Measurements from ENCODE around the gene KAT2B. TPM values are rescaled to one million over a fixed set of nuclear protein-coding genes. Genes with fewer than 3 reads are reported as not detected.

Gene KAT2B
- total and polyA plus RNA-seq, 11 donors: 19.4 to 82.8 (median 66.0) TPM

DNA sequence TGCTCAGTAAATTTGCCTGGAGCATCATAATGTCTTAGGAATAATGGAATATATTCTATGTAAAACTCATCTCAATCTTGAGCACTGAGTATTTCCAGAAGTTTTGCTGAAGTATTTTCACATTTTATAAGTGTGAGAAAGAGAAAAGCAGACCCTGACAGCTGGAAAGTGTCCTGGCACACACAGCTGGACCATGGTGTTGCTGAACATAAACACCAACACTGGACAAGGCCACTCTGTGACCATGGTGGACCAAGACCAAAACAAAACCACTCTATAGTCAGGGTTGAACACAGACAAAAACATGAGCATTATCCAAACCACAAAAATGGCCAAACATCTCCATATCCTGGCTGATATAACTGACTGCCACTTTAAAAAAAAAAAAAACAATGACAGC is 160.9 kb downstream of the KAT2B start:
- ATAC-seq (no peak), DNase-seq (no peak)
- H3K36me3 ChIP-seq: no peaks in the 10 kb centered on the region
- intact Hi-C loops (cut with DNase I): no loop called here
- peaks cover 0 to 7% (median 2%) of the 10 kb centered on the region in 12 donors for H3K9me3 ChIP-seq
- H3K4me3 ChIP-seq: no peak overlapping the region
- no peaks in the 10 kb centered on the region for H3K4me1 ChIP-seq
- no peak overlapping the region for H3K27ac ChIP-seq
- H3K27me3 ChIP-seq: no peaks in the 10 kb centered on the region
- TF ChIP-seq, protein P1, sequence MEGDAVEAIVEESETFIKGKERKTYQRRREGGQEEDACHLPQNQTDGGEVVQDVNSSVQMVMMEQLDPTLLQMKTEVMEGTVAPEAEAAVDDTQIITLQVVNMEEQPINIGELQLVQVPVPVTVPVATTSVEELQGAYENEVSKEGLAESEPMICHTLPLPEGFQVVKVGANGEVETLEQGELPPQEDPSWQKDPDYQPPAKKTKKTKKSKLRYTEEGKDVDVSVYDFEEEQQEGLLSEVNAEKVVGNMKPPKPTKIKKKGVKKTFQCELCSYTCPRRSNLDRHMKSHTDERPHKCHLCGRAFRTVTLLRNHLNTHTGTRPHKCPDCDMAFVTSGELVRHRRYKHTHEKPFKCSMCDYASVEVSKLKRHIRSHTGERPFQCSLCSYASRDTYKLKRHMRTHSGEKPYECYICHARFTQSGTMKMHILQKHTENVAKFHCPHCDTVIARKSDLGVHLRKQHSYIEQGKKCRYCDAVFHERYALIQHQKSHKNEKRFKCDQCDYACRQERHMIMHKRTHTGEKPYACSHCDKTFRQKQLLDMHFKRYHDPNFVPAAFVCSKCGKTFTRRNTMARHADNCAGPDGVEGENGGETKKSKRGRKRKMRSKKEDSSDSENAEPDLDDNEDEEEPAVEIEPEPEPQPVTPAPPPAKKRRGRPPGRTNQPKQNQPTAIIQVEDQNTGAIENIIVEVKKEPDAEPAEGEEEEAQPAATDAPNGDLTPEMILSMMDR (IDR thresholded peaks at IDR 0.05): no peak
- TF ChIP-seq POLR2A (IDR thresholded peaks at IDR 0.05): no peak

Small RNAs within 50 kb of the gene (microRNA-seq; reads per million reads assigned to microRNA genes)
- gene MIR3135A: 0 to 0.60 (median 0.30) reads per million in 4 donors

Other genes starting within 250 kb of the KAT2B start
- 1 to 10 TPM in 1 of 9 donors, under 1 TPM in 2, not detected in 6; 0.85 to 1.6 (median 0.85) TPM for gene EFHB, start 106.2 kb upstream of the KAT2B start, total RNA-seq
- gene EFHB, start 106.2 kb upstream of the KAT2B start, polyA plus RNA-seq: under 1 TPM; 0.14 to 0.65 TPM
- 10 to 100 TPM; 34.9 to 74.0 (median 61.9) TPM for gene RAB5A, start 93.3 kb upstream of the KAT2B start, total RNA-seq
- gene RAB5A, start 93.3 kb upstream of the KAT2B start, polyA plus RNA-seq: 10 to 100 TPM; 30.3 to 49.3 TPM
- gene PP2D1, start 28.2 kb upstream of the KAT2B start, total RNA-seq: not detected
- gene PP2D1, start 28.2 kb upstream of the KAT2B start, polyA plus RNA-seq: not detected
- gene SGO1, start 145.8 kb downstream of the KAT2B start, total RNA-seq: 1 to 10 TPM in 2 of 9 donors, under 1 TPM in 3, not detected in 4; 0.12 to 2.8 (median 0.30) TPM
- gene SGO1, start 145.8 kb downstream of the KAT2B start, polyA plus RNA-seq: under 1 TPM in 1 of 2 donors, not detected in 1; 0.04 TPM